Activated T-cell treated with anti-CD3 and anti-CD28 coated beads, Interleukin-2, amount 50 U/mL, for 24 hours (primary cell): ENCODE results near the gene SMOC1.

Source experiments
- DNase-seq: peaks from one replicate; pipeline ENCODE4 v3.0.0-alpha.2; 2020
- H3K27ac Mint-ChIP-seq: 2 replicates; pipeline ENCODE4 v1.8.0; 2020; ENCODE audit warnings: mild to moderate bottlenecking, mixed read lengths
- H3K27me3 Mint-ChIP-seq: 2 replicates; pipeline ENCODE4 v1.8.0; 2020; ENCODE audit warnings: mixed read lengths
- H3K36me3 Mint-ChIP-seq: 2 replicates; pipeline ENCODE4 v1.8.0; 2020; ENCODE audit warnings: low read depth, mixed read lengths
- H3K4me1 Mint-ChIP-seq: 2 replicates; pipeline ENCODE4 v1.8.0; 2020; ENCODE audit warnings: low read depth, mixed read lengths
- H3K4me3 Mint-ChIP-seq: 2 replicates; pipeline ENCODE4 v1.8.0; 2020; ENCODE audit warnings: mild to moderate bottlenecking, moderate library complexity, mixed read lengths
- H3K9me3 Mint-ChIP-seq: 2 replicates; pipeline ENCODE4 v1.8.0; 2020; ENCODE audit warnings: mixed read lengths

SMOC1 gene

DNA sequence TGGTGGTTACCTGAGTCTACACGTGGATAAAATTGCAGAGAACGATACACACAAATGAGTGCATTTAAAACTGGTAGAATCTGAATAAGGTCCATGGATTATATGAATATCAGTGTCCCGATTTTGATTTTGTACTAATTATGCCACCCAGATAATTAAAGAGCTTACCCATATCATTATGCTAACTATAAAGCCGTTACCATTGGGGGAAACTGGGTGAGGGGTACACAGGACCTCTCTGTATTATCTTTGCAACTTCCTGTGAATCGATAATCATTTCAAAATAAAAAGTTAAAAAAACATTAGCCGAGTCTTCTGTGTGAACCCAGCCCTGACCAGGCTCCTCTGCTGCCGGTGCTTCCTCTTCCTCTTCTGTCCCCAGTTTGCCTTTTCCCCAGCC lies 107.1 kb downstream of the SMOC1 start:
- Mint-ChIP-seq H3K27me3 (peaks cover 32% of the 10 kb centered on the region), H3K9me3 (no peaks in the 10 kb centered on the region), H3K27ac (no peak overlapping the region), H3K4me3 (no peak overlapping the region), H3K36me3 (no peaks in the 10 kb centered on the region), H3K4me1 (no peaks in the 10 kb centered on the region)
- no peak for DNase-seq

DNA sequence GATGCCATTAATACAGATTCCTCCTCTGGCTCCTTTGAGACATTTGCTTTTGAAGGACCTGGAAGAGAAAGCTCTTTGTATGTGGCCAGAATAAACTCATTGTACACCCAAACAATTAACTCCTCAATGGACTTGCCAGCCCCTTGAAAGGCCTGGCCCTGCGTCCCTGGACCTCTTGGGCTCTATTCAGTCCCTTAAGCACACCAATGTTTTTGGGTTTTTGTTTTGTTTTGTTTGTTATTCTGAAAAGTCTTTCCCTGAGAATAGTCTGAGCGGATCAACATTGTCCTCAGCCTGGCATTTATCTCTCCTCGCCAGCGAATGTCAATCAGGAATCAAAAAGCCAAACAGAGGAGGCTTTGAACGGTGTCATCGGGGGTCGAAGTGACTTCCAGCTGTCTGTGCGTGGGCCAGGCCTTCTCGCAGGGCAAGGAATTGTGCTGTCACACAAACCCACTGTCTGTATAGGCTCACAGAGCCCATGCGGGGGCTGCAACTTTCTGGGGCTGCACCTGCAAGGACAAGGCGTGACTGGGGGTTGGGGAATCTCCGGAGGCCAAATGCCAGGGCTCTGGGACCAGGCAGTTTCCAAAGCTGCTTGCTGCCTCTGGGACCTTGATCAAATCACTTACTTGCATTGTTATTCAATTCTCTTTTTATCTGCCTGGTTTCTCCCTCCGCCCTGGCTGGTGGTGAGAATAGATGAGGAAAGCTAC lies 108.3 kb downstream of the SMOC1 start:
- H3K4me1 Mint-ChIP-seq = no peaks in the 10 kb centered on the region
- H3K36me3 Mint-ChIP-seq = no peaks in the 10 kb centered on the region
- H3K27me3 Mint-ChIP-seq = peaks cover 26% of the 10 kb centered on the region
- no peak overlapping the region for H3K27ac Mint-ChIP-seq
- H3K9me3 Mint-ChIP-seq = no peaks in the 10 kb centered on the region
- no peak overlapping the region for H3K4me3 Mint-ChIP-seq
- no peak for DNase-seq

DNA sequence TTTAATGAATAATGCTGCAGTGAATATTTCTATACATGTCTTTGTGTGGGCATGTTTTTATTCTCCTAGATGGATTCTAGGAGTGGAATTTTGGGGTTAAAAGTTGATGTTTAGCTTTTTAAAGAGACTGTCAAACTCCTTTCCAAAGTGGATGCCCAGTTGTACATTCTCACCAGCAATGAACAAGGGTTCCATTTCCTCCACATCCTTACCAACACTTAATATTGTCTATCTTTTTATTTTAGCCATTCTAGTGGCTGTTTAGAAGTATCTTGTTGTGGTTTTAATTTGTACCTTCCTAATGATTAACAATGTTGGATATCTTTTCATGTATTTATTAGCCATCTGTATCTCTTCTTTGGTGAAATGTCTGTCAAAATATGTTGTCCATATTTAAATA lies 109.8 kb downstream of the SMOC1 start:
- Mint-ChIP-seq H3K4me3 (no peak overlapping the region), H3K4me1 (no peaks in the 10 kb centered on the region), H3K27me3 (peaks cover 23% of the 10 kb centered on the region), H3K36me3 (no peaks in the 10 kb centered on the region), H3K9me3 (no peaks in the 10 kb centered on the region), H3K27ac (no peak overlapping the region)
- no peak for DNase-seq

DNA sequence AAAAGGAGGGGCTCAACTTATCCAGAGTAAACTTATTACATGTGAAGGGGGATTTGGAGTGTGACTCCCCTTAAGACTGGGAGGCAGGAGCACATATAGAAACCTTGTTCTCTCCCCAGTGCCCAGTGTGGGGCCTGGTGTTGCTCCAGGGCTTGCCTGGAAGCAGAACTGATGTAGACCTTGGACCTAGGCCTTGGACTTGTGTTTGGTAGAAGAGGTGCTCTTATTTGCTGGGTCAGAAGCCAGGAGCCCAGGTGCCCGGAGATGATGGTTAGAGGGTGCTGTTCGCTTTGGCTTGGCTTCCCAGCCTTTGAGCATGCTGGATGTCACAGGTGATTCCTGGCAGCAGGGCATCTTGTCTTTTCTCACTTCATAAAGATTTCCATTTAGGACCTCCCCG lies 110.4 kb downstream of the SMOC1 start:
- no peak overlapping the region for H3K27ac Mint-ChIP-seq
- H3K36me3 Mint-ChIP-seq = no peaks in the 10 kb centered on the region
- no peak for DNase-seq
- H3K4me3 Mint-ChIP-seq = no peak overlapping the region
- H3K27me3 Mint-ChIP-seq = peaks cover 24% of the 10 kb centered on the region
- no peaks in the 10 kb centered on the region for H3K4me1 Mint-ChIP-seq
- no peaks in the 10 kb centered on the region for H3K9me3 Mint-ChIP-seq

DNA sequence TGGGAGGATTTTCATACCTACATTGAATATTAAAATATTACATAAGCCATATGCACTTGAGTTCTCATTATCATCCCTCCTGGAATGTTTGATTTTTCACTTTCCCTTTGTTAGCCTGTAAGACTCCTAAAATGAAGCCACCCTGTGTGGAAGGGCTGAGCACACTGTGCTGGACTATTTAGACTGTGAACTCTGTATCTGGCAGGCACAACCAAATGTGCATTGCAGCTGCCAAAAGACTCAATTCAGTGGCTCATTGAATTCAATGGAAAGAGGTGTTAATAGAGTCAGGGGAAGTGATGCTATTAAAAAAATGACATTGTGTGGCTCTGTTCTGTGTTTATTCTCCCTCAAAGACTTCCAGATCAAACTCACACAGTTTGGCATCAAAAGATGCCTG lies 111.1 kb downstream of the SMOC1 start:
- Mint-ChIP-seq H3K4me3 (no peak overlapping the region), H3K4me1 (no peaks in the 10 kb centered on the region), H3K27ac (no peak overlapping the region), H3K9me3 (no peaks in the 10 kb centered on the region), H3K36me3 (no peaks in the 10 kb centered on the region), H3K27me3 (peaks cover 28% of the 10 kb centered on the region)
- no peak for DNase-seq

DNA sequence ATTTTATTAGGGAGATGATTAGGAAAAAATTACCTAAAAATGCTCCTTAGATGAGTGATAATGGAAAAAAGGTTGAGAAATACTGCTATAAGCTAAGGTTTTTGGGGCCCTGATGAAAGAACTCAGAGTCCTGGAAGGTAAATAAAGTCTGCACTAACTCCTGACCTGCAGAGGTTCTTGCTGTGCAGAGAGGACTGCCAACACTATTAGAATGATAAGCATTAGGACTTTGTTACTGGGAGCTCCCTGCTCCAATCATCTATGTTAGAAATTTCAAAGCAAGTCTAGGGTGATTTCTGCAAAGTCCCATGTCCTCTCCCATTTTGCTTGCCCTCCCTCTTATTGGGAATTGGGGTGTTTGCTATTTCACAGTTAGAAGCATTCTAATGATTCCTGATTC lies 112.2 kb downstream of the SMOC1 start:
- Mint-ChIP-seq H3K4me1 (no peaks in the 10 kb centered on the region), H3K27ac (no peak overlapping the region), H3K36me3 (no peaks in the 10 kb centered on the region), H3K4me3 (no peak overlapping the region), H3K9me3 (no peaks in the 10 kb centered on the region), H3K27me3 (peaks cover 35% of the 10 kb centered on the region)
- DNase-seq = no peak

DNA sequence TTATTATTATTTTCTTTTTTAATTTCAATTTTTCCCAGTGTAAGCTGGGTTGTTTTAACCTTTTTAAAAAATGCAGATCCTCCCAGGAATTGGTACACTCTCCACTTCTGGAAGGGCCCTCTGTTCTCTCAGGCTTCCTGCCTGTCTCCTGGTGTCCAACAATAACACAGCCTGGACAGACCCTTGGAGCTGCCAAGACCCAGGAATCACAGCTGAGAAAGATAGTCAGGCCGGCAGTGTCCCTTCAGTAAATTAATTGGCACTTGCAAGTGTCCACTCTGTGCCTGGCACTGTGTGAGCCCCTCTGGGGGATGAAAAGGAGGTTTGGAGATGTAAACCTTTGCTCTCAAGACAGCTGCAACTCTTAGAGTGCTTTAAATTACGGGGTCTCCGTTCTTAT lies 113.3 kb downstream of the SMOC1 start:
- Mint-ChIP-seq H3K27ac (no peak overlapping the region), H3K27me3 (peaks cover 33% of the 10 kb centered on the region), H3K4me3 (no peak overlapping the region), H3K9me3 (no peaks in the 10 kb centered on the region), H3K4me1 (no peaks in the 10 kb centered on the region), H3K36me3 (no peaks in the 10 kb centered on the region)
- no peak for DNase-seq

DNA sequence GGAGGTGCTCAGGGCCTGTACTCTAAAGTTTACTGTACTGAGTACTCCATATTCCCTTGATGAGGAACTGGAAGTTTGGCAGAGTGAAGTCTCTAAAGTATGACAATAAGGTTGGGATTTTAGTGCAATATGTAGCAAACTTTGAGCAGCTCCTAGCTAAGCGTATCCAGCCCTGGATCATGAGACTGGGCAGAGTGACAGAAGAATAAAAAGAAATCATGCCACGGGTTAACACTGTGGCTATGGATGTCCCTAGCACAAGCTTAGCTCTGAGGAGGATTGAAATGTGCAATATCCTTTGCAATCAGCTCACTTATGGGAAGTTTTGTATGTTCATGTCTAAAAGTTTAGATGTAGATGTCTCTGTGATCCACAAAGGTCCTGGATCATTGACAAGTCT lies 114.1 kb downstream of the SMOC1 start:
- no peak for DNase-seq
- Mint-ChIP-seq H3K9me3 (no peaks in the 10 kb centered on the region), H3K36me3 (no peaks in the 10 kb centered on the region), H3K4me3 (no peak overlapping the region), H3K4me1 (no peaks in the 10 kb centered on the region), H3K27ac (no peak overlapping the region), H3K27me3 (peaks cover 32% of the 10 kb centered on the region)

DNA sequence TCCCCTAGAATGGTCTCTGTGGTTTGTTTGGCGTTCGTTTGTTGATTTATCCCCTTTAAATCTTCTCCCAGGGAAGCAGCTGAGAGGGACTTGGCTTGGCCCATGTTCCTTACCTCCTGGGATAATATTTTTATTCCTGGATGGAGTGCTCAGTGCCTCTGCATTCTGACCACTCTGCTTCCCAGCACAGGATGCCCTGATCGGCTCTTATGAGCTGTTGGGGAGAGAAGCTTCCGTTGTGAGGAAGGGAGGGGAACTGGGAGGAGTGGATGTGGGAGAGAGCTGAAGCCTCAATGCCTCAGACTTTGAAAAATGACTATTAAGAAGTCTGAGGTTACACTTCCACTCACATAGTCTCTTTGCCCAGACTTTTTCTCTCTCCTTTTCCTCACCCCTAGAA lies 114.8 kb downstream of the SMOC1 start:
- Mint-ChIP-seq H3K27ac (no peak overlapping the region), H3K4me1 (no peaks in the 10 kb centered on the region), H3K36me3 (no peaks in the 10 kb centered on the region), H3K4me3 (no peak overlapping the region), H3K9me3 (no peaks in the 10 kb centered on the region), H3K27me3 (peaks cover 29% of the 10 kb centered on the region)
- no peak for DNase-seq

DNA sequence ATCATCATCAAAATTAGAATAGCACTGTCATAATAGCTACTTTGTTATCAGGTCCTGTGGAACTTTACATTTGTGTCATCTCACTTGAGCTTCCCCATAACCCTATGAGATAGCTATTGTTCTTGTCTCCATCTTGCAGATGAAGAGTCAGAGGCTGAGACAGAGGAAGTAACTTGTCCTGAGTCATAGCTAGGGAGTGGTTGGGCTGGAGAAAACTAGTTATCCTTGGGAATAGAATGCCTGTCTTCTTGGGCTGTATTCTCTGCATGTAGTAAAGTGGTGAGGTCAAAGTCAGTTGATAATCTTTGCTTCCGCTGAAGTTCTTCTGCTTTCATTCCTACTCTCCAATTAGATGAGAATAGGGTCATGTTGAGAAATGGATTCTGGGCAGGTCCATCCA lies 117.0 kb downstream of the SMOC1 start:
- no peaks in the 10 kb centered on the region for H3K4me1 Mint-ChIP-seq
- H3K27ac Mint-ChIP-seq = no peak overlapping the region
- no peaks in the 10 kb centered on the region for H3K9me3 Mint-ChIP-seq
- H3K27me3 Mint-ChIP-seq = peaks cover 22% of the 10 kb centered on the region
- no peak overlapping the region for H3K4me3 Mint-ChIP-seq
- H3K36me3 Mint-ChIP-seq = no peaks in the 10 kb centered on the region
- no peak for DNase-seq

DNA sequence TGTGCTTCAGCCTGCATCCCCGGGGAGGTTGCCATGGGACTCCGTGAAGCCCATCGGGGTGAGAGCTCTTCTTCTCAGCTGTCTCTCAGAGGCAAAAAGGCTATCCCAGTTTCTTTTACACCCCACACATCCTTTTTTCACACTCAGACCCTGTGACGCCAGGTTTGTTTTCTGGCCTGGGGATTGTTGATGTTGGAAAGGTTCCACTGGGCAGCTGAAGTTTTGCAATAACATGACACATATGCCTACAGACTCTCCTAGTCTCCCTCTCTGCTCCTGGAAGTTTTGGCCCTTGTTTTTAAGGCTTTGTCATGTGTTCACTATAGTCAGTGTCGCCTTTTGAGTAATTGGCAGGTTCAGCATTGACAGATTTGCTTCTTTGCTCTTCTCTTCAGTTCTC lies 118.6 kb downstream of the SMOC1 start:
- no peak overlapping the region for H3K4me3 Mint-ChIP-seq
- H3K27ac Mint-ChIP-seq = no peak overlapping the region
- no peaks in the 10 kb centered on the region for H3K4me1 Mint-ChIP-seq
- H3K36me3 Mint-ChIP-seq = no peaks in the 10 kb centered on the region
- no peaks in the 10 kb centered on the region for H3K9me3 Mint-ChIP-seq
- peaks cover 20% of the 10 kb centered on the region for H3K27me3 Mint-ChIP-seq
- no peak for DNase-seq

DNA sequence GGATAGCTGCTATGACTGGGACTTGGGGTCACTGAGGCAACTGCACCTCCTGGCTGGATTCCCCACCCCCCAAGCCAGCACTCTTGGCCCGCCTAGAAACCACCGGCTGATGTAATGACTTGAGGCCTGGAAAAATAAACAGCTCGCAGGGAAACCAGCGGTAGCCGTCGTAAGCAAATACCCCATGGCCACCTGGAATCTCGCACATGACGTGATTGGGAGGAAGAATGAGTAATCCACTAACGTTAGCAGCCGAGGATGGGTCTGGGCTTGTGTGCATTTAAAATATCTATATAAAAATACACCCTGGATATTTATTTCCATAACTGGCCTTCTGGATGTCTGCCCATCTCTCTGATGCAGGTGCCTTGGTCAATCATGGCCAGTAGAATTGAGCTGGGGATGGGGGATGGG lies 120.1 kb downstream of the SMOC1 start:
- H3K27me3 Mint-ChIP-seq = peaks cover 18% of the 10 kb centered on the region
- no peak overlapping the region for H3K27ac Mint-ChIP-seq
- no peaks in the 10 kb centered on the region for H3K36me3 Mint-ChIP-seq
- H3K4me3 Mint-ChIP-seq = no peak overlapping the region
- no peak for DNase-seq
- H3K9me3 Mint-ChIP-seq = no peaks in the 10 kb centered on the region
- H3K4me1 Mint-ChIP-seq = no peaks in the 10 kb centered on the region

DNA sequence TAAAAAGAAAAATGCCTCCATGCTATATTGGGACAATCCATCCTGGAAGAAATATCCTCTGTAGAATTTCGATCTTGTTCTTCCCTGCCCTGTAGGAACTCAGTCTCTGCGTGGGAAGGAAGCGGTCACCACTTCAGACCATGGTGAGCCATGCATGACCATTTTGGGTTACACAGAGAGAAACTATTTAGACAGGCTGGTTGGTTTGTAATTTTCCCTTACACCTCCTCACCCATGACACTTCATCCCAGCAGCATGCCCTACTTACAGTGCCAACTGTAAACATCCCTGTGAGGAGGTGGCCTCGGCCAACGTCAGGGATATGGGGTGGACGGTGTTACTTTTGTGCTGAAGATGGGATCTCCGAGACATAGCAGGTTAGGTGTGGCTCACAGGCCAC lies 121.4 kb downstream of the SMOC1 start:
- H3K36me3 Mint-ChIP-seq = no peaks in the 10 kb centered on the region
- peaks cover 13% of the 10 kb centered on the region for H3K27me3 Mint-ChIP-seq
- H3K27ac Mint-ChIP-seq = no peak overlapping the region
- no peak for DNase-seq
- H3K4me3 Mint-ChIP-seq = no peak overlapping the region
- H3K4me1 Mint-ChIP-seq = no peaks in the 10 kb centered on the region
- no peaks in the 10 kb centered on the region for H3K9me3 Mint-ChIP-seq

DNA sequence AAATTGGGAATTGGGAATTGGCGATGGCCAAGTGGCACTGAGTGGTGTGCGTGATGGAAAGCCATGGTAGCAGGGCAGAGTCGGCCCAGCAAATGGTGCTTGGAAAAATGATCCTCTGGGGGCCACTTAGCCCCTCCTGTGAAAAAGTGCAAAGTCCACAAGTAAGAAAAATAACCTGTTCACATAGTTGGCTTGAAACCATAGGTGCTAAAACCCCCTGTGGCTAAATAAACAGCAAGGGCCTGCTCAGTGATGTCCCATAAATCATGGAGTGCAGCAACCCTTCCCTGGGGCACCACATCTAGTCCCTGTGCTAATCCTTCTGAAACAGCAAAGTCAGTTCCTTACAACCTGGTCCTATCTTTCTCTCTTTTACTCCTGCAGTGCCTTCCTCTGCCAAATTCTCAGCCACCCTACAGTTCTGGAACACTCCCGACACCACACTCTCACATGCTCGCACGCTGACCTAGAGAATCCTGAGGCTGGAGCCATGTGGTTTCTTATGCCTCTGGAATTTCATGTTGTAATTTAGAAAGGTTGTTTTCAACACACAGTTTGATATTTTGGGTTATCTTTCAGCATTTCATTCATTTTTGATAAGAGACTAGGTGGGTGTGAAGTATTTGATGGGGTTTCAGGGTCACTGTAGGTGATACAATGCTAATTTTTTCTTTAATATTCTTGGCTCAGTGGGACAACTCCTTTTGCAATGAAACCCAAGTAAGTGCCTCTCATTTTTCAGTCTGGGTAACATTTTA lies 123.6 kb downstream of the SMOC1 start:
- no peaks in the 10 kb centered on the region for H3K4me1 Mint-ChIP-seq
- peaks cover 6% of the 10 kb centered on the region for H3K27me3 Mint-ChIP-seq
- H3K36me3 Mint-ChIP-seq = no peaks in the 10 kb centered on the region
- no peak for DNase-seq
- no peak overlapping the region for H3K27ac Mint-ChIP-seq
- no peak overlapping the region for H3K4me3 Mint-ChIP-seq
- no peaks in the 10 kb centered on the region for H3K9me3 Mint-ChIP-seq

DNA sequence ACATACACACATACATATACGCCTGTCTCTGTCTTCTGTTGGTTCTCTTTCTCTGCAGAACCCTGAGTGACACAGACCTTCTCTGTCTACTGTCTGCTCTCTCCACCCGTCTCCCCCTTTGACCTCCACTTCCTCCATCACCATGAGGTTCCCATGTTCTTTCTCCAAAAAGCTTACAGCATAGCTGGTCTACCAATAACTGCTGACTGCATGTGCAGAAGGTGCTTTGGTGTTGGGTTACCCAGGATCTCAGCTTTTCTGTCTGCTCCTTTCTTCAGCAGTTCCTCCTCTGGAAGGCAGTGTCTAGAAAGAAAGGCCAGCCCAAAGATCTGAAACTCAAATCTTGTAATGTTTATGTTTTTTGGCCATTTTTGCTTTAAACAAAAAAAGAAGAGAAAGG lies 125.6 kb downstream of the SMOC1 start:
- DNase-seq = no peak
- no peak overlapping the region for H3K4me3 Mint-ChIP-seq
- no peak overlapping the region for H3K27ac Mint-ChIP-seq
- peaks cover 6% of the 10 kb centered on the region for H3K27me3 Mint-ChIP-seq
- no peaks in the 10 kb centered on the region for H3K36me3 Mint-ChIP-seq
- H3K4me1 Mint-ChIP-seq = no peaks in the 10 kb centered on the region
- H3K9me3 Mint-ChIP-seq = no peaks in the 10 kb centered on the region
